HEK293 (cell line): ENCODE data around the gene STX10.

Experiments used
- CTCF ChIA-PET: fragments of 350-600 bp; formaldehyde crosslinking; extraction: SDS; loops from one replicate; lab custom pipeline; 2021; ENCODE audit warnings: antibody characterized with exemption; lab: Yijun Ruan, JAX
- POLR2A ChIA-PET: fragments of 300-600 bp; formaldehyde crosslinking; extraction: SDS; loops from one replicate; lab custom pipeline; 2020; ENCODE audit warnings: antibody characterized with exemption, inconsistent platforms; lab: Yijun Ruan, JAX
- H3K27ac ChIP-seq: fragments of 200-500 bp; sonication (Bioruptor generic); 2 replicates; pipeline ENCODE4 v1.5.1; 2014; ENCODE audit warnings: low read depth, low read length, control low read depth, inconsistent platforms; ENCODE audit errors: extremely low read depth
- H3K36me3 ChIP-seq, 2 experiments: fragments of 200-500 bp in 1 of 2; sonication (Bioruptor generic) in 1 of 2; 1 replicate in 1 of 2; 2 replicates in 1 of 2; pipeline ENCODE4 v1.5.1; 2014 to 2017; ENCODE audit warnings: inconsistent platforms in 2 of 2, low read length in 2 of 2; ENCODE audit not compliant: control insufficient read depth in 2 of 2, insufficient read depth in 1 of 2
- H3K4me1 ChIP-seq: fragments of 200-500 bp; sonication (Bioruptor generic); 2 replicates; pipeline ENCODE4 v1.5.1; 2014; ENCODE audit warnings: mild to moderate bottlenecking, low read length, inconsistent platforms; ENCODE audit not compliant: control insufficient read depth, insufficient read depth
- H3K4me3 ChIP-seq: 2 replicates; pipeline ENCODE4 v1.5.1; 2011; ENCODE audit warnings: low read depth, mild to moderate bottlenecking, control low read depth, low read length, moderate library complexity
- H3K9me3 ChIP-seq: fragments of 200-500 bp; sonication (Bioruptor generic); 2 replicates; pipeline ENCODE4 v1.5.1; 2014; ENCODE audit warnings: low read depth, low read length, inconsistent platforms; ENCODE audit not compliant: control insufficient read depth, insufficient read depth
- ATF2 ChIP-seq: fragments of 450-650 bp; formaldehyde crosslinking; IDR thresholded peaks from 2 replicates; pipeline ENCODE4 v1.5.1; 2016; ENCODE audit warnings: missing biosample characterization, missing genetic modification characterization, low read depth
- GLIS2 ChIP-seq: fragments of 450-650 bp; formaldehyde crosslinking; IDR thresholded peaks from 2 replicates; pipeline ENCODE4 v1.5.1; 2016; ENCODE audit warnings: missing biosample characterization, missing genetic modification characterization
- HIC1 ChIP-seq: fragments of 450-650 bp; formaldehyde crosslinking; IDR thresholded peaks from 2 replicates; pipeline ENCODE4 v1.5.1; 2016; ENCODE audit warnings: missing biosample characterization, missing genetic modification characterization
- KLF1 ChIP-seq: fragments of 450-650 bp; formaldehyde crosslinking; IDR thresholded peaks from 2 replicates; pipeline ENCODE4 v1.5.1; 2016; ENCODE audit warnings: missing biosample characterization, missing genetic modification characterization
- MYNN ChIP-seq: fragments of 450-650 bp; formaldehyde crosslinking; IDR thresholded peaks from 2 replicates; pipeline ENCODE4 v1.5.1; 2016; ENCODE audit warnings: missing biosample characterization, missing genetic modification characterization, borderline replicate concordance
- PRDM10 ChIP-seq: fragments of 450-650 bp; formaldehyde crosslinking; IDR thresholded peaks from 2 replicates; pipeline ENCODE4 v1.5.1; 2016; ENCODE audit warnings: missing biosample characterization, missing genetic modification characterization
- PRDM4 ChIP-seq: fragments of 450-650 bp; formaldehyde crosslinking; IDR thresholded peaks from 2 replicates; pipeline ENCODE4 v1.5.1; 2017; ENCODE audit warnings: missing biosample characterization, missing genetic modification characterization
- TCF7L2 ChIP-seq: IDR thresholded peaks from 2 replicates; pipeline ENCODE4 v1.6.1; 2011; ENCODE audit warnings: low read depth, mild to moderate bottlenecking, inconsistent platforms, low read length, moderate library complexity, borderline replicate concordance
- YY2 ChIP-seq: fragments of 450-650 bp; formaldehyde crosslinking; IDR thresholded peaks from 2 replicates; pipeline ENCODE4 v1.5.1; 2016; ENCODE audit warnings: missing biosample characterization, missing genetic modification characterization
- ZBTB17 ChIP-seq: fragments of 450-650 bp; formaldehyde crosslinking; IDR thresholded peaks from 2 replicates; pipeline ENCODE4 v1.5.1; 2016; ENCODE audit warnings: missing biosample characterization, missing genetic modification characterization
- ZBTB26 ChIP-seq: fragments of 450-650 bp; formaldehyde crosslinking; optimal IDR thresholded peaks from 2 replicates; pipeline ENCODE3; 2016; ENCODE audit warnings: missing biosample characterization, mild to moderate bottlenecking, missing genetic modification characterization
- ZBTB8A ChIP-seq: fragments of 450-650 bp; formaldehyde crosslinking; IDR thresholded peaks from 2 replicates; pipeline ENCODE4 v1.5.1; 2016; ENCODE audit warnings: missing biosample characterization, missing genetic modification characterization
- ZFHX2 ChIP-seq: fragments of 450-650 bp; formaldehyde crosslinking; conservative IDR thresholded peaks from 2 replicates; pipeline ENCODE4 v1.5.1; 2016; ENCODE audit warnings: missing biosample characterization, missing genetic modification characterization
- ZIC2 ChIP-seq: fragments of 450-650 bp; formaldehyde crosslinking; IDR thresholded peaks from 2 replicates; pipeline ENCODE4 v1.5.1; 2016; ENCODE audit warnings: missing biosample characterization, missing genetic modification characterization
- ZNF114 ChIP-seq: fragments of 450-650 bp; formaldehyde crosslinking; IDR thresholded peaks from 2 replicates; pipeline ENCODE4 v1.5.0; 2017; ENCODE audit warnings: missing biosample characterization, missing genetic modification characterization
- ZNF155 ChIP-seq: fragments of 450-650 bp; formaldehyde crosslinking; IDR thresholded peaks from 2 replicates; pipeline ENCODE4 v1.5.1; 2016; ENCODE audit warnings: missing biosample characterization, missing genetic modification characterization
- ZNF184 ChIP-seq: fragments of 450-650 bp; IDR thresholded peaks from 2 replicates; pipeline ENCODE4 v1.5.1; 2018; ENCODE audit warnings: missing biosample characterization, mild to moderate bottlenecking, missing genetic modification characterization
- ZNF19 ChIP-seq: fragments of 450-650 bp; formaldehyde crosslinking; IDR thresholded peaks from 2 replicates; pipeline ENCODE4; 2016; ENCODE audit warnings: missing biosample characterization, missing genetic modification characterization, low read depth
- ZNF473 ChIP-seq: fragments of 450-650 bp; formaldehyde crosslinking; IDR thresholded peaks from 2 replicates; pipeline ENCODE4 v1.5.1; 2017; ENCODE audit warnings: missing biosample characterization, missing genetic modification characterization
- ZNF596 ChIP-seq: fragments of 450-650 bp; IDR thresholded peaks from 2 replicates; pipeline ENCODE4 v1.5.0; 2018; ENCODE audit warnings: missing biosample characterization, mild to moderate bottlenecking, missing genetic modification characterization, moderate library complexity
- ZNF629 ChIP-seq: fragments of 450-650 bp; formaldehyde crosslinking; IDR thresholded peaks from 2 replicates; pipeline ENCODE4 v1.5.1; 2017; ENCODE audit warnings: missing biosample characterization, missing genetic modification characterization
- ZNF645 ChIP-seq: fragments of 450-650 bp; formaldehyde crosslinking; IDR thresholded peaks from 2 replicates; pipeline ENCODE4; 2016; ENCODE audit warnings: missing biosample characterization, missing genetic modification characterization
- ZNF768 ChIP-seq: fragments of 450-650 bp; formaldehyde crosslinking; IDR thresholded peaks from 2 replicates; pipeline ENCODE4 v1.5.1; 2018; ENCODE audit warnings: missing biosample characterization, mild to moderate bottlenecking, missing genetic modification characterization

STX10 gene

GRCh38 chr19:13150931-13151604 is 893 bp upstream of the STX10 start (continued):
- TF ChIP-seq TCF7L2: no peak
- 0 out of 2 replicates have a peak, but pooled peaks have one; percentile 20 for TF ChIP-seq ZFHX2
- no peak; the same call in 1 of the 2 replicates for TF ChIP-seq ZNF629
- TF ChIP-seq ZNF184: no peak

- Histone ChIP-seq H3K36me3 (peaks cover 6 to 17% of the 10 kb centered on the region in 2 experiments; a peak in 2 of 3 replicates), H3K4me1 (peaks cover 3% of the 10 kb centered on the region), H3K4me3 (peak overlapping the region; percentile 83), H3K9me3 (no peaks in the 10 kb centered on the region), H3K27ac (peak overlapping the region; percentile 86; the same call in 1 of the 2 replicates)
- CTCF ChIA-PET: interaction anchor here (0.6 to 1.7 kb wide), 5 partner anchors 22 to 172 kb away, joined by 3 to 5 read pairs (median 4); no protein-coding TSS in a partner anchor
- POLR2A ChIA-PET: interaction anchor here (0.6 to 2.8 kb wide), 11 partner anchors 11 to 96 kb away, joined by 3 to 27 read pairs (median 3); partner anchors contain the start of gene NACC1
- no peak for TF ChIP-seq ZNF155 (tag by site-specific recombination)
- TF ChIP-seq ZNF114 (tag by site-specific recombination): no peak
- TF ChIP-seq ATF2: no peak
- no peak for TF ChIP-seq ZNF473 (tag by site-specific recombination)
- peak; percentile 22; the same call in 1 of the 2 replicates for TF ChIP-seq ZNF596
- 0 out of 2 replicates have a peak, but pooled peaks have one; percentile 10 for TF ChIP-seq PRDM4 (tag by site-specific recombination)
- TF ChIP-seq ZBTB17 (tag by site-specific recombination): peak; percentile 69; the same call in 1 of the 2 replicates
- TF ChIP-seq ZBTB26 (tag by site-specific recombination): peak; percentile 85
- TF ChIP-seq ZNF19 (tag by site-specific recombination): no peak
- peak; percentile 53; the same call in 1 of the 2 replicates for TF ChIP-seq GLIS2
- TF ChIP-seq KLF1 (tag by site-specific recombination): no peak
- peak; percentile 96 for TF ChIP-seq HIC1
- peak; percentile 81 for TF ChIP-seq ZBTB8A (tag by site-specific recombination)
- peak; percentile 27; the same call in 1 of the 2 replicates for TF ChIP-seq MYNN (tag by site-specific recombination)
- TF ChIP-seq YY2 (tag by site-specific recombination): no peak
- TF ChIP-seq ZNF645 (tag by site-specific recombination): 0 out of 2 replicates have a peak, but pooled peaks have one; percentile 31
- peak; percentile 98 for TF ChIP-seq PRDM10
- TF ChIP-seq ZIC2 (tag by site-specific recombination): peak; percentile 43
- no peak for TF ChIP-seq ZNF768 (tag by site-specific recombination)
Measured at GRCh38 chr19:13149628-13150186, 468 bp downstream of the STX10 start.
